Thoracic aorta (tissue), 2 donors: ENCODE measurements around the gene KIRREL3. TPM values are rescaled to one million over a fixed set of nuclear protein-coding genes. Genes with fewer than 3 reads are reported as not detected.

Source experiments
- ATAC-seq: fragments of 150-250 bp; one replicate; pipeline ENCODE4 v1.8.0; 2017; ENCODE audit warnings: low read depth; ENCODE audit not compliant: insufficient number of reproducible peaks, low FRiP score
- DNase-seq: peaks from one replicate; pipeline ENCODE4 v3.0.0-alpha.2; 2020; ENCODE audit warnings: low spot score
- H3K27ac ChIP-seq, 2 donors: fragments of 200-600 bp; sonication (generic); 1 replicate in 1 of 2; 2 replicates in 1 of 2; pipeline ENCODE4 v1.5.1; 2016; ENCODE audit warnings: mild to moderate bottlenecking in 2 of 2, moderate library complexity in 2 of 2
- H3K27me3 ChIP-seq: fragments of 200-600 bp; sonication (generic); replicated peaks from 2 replicates; pipeline ENCODE4 v1.6.0; 2016; ENCODE audit warnings: mild to moderate bottlenecking; ENCODE audit not compliant: insufficient read depth
- H3K36me3 ChIP-seq: fragments of 200-600 bp; sonication (generic); one replicate; pipeline ENCODE4 v1.5.1; 2016
- H3K4me1 ChIP-seq, 2 donors: fragments of 200-600 bp; sonication (generic); 1 replicate in 1 of 2; 2 replicates in 1 of 2; pipeline versions ENCODE4 v1.5.1 to v1.6.0; 2016; ENCODE audit warnings: low read depth in 2 of 2, mild to moderate bottlenecking in 1 of 2; ENCODE audit not compliant: control insufficient read depth in 1 of 2
- H3K4me3 ChIP-seq: fragments of 200-600 bp; sonication (generic); 2 replicates; pipeline ENCODE4 v1.5.1; 2016; ENCODE audit warnings: mild to moderate bottlenecking
- H3K9me3 ChIP-seq: fragments of 200-600 bp; sonication (generic); 2 replicates; pipeline ENCODE4 v1.5.1; 2016
- total RNA-seq, 2 donors: library from RNA; depleted of rRNA; stranded (reverse); fragments of >200 nt; gene quantifications; one replicate each; pipeline versions ENCODE4 v1.1.0 to v1.2.3, GENCODE V29; 2016
- TF ChIP-seq, protein P1 (sequence below): fragments of 200-600 bp; sonication (generic); IDR thresholded peaks from one replicate; pipeline ENCODE4 v1.5.1; 2019; ENCODE audit warnings: antibody characterized with exemption

KIRREL3 gene
- total RNA-seq, 2 donors from 2014 or later, result not detected

- Histone ChIP-seq H3K27me3 (no peaks in the 10 kb centered on the region), H3K4me1 (no peaks in the 10 kb centered on the region), H3K36me3 (no peaks in the 10 kb centered on the region), H3K27ac (no peak overlapping the region), H3K4me3 (no peak overlapping the region), H3K9me3 (no peaks in the 10 kb centered on the region)
- no peak for ATAC-seq
- DNase-seq, result no peak
- TF ChIP-seq, protein P1, sequence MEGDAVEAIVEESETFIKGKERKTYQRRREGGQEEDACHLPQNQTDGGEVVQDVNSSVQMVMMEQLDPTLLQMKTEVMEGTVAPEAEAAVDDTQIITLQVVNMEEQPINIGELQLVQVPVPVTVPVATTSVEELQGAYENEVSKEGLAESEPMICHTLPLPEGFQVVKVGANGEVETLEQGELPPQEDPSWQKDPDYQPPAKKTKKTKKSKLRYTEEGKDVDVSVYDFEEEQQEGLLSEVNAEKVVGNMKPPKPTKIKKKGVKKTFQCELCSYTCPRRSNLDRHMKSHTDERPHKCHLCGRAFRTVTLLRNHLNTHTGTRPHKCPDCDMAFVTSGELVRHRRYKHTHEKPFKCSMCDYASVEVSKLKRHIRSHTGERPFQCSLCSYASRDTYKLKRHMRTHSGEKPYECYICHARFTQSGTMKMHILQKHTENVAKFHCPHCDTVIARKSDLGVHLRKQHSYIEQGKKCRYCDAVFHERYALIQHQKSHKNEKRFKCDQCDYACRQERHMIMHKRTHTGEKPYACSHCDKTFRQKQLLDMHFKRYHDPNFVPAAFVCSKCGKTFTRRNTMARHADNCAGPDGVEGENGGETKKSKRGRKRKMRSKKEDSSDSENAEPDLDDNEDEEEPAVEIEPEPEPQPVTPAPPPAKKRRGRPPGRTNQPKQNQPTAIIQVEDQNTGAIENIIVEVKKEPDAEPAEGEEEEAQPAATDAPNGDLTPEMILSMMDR, result no peak
These were observed 424.7 kb downstream of the KIRREL3 start for GRCh38 chr11:126575849-126576248.

- Histone ChIP-seq H3K27ac (no peak overlapping the region), H3K9me3 (no peaks in the 10 kb centered on the region), H3K27me3 (no peaks in the 10 kb centered on the region), H3K36me3 (no peaks in the 10 kb centered on the region), H3K4me1 (no peaks in the 10 kb centered on the region), H3K4me3 (no peak overlapping the region)
- DNase-seq (no peak), ATAC-seq (no peak)
- TF ChIP-seq, protein P1, result no peak
These were observed 427.1 kb downstream of the KIRREL3 start for GRCh38 chr11:126573325-126573978.

GRCh38 chr11:126570489-126570888 lies 430.1 kb downstream of the KIRREL3 start:
- no peak overlapping the region for H3K4me3 ChIP-seq
- H3K9me3 ChIP-seq, result no peaks in the 10 kb centered on the region
- no peaks in the 10 kb centered on the region for H3K36me3 ChIP-seq
- H3K27ac ChIP-seq, result no peak overlapping the region
- DNase-seq (no peak), ATAC-seq (no peak)
- TF ChIP-seq, protein P1, result no peak
- no peaks in the 10 kb centered on the region for H3K27me3 ChIP-seq
- H3K4me1 ChIP-seq, result no peaks in the 10 kb centered on the region

DNA sequence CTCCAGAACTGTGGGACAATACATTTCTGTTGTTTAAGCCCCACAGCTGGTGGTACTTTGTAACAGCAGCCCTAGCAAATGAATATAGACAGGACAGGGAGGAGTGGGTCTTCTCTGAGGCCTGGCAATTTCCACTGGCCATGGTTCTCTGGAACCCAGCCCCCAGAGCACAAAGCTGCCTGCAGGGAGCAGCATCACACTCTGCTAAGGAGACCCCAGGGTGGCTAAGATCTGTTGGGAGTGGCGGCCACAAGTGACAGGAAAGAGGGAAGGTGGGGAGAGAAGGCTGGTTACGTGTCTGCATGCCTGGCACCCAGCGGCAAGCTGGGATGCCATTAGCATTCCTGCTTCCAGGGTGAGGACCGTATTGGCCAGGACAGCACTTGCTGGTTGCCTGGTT lies 433.2 kb downstream of the KIRREL3 start:
- Histone ChIP-seq H3K36me3 (no peaks in the 10 kb centered on the region), H3K9me3 (no peaks in the 10 kb centered on the region), H3K4me3 (no peak overlapping the region), H3K27me3 (no peaks in the 10 kb centered on the region), H3K27ac (no peak overlapping the region), H3K4me1 (no peaks in the 10 kb centered on the region)
- ATAC-seq, result no peak
- no peak for DNase-seq
- TF ChIP-seq, protein P1, result no peak

- Histone ChIP-seq H3K4me1 (no peaks in the 10 kb centered on the region), H3K27me3 (no peaks in the 10 kb centered on the region), H3K36me3 (no peaks in the 10 kb centered on the region), H3K4me3 (no peak overlapping the region), H3K27ac (no peak overlapping the region), H3K9me3 (no peaks in the 10 kb centered on the region)
- TF ChIP-seq, protein P1, result no peak
- ATAC-seq (no peak), DNase-seq (no peak)
These were observed 436.0 kb downstream of the KIRREL3 start for GRCh38 chr11:126564566-126564965.
